HG03025 (cell line): ENCODE measurements around the gene DAB2.

Experiments
- ATAC-seq: cut with Tn5 transposase; IDR thresholded peaks from one replicate; pipeline ENCODE4 v1.9.1; 2021; ENCODE audit warnings: mild to moderate bottlenecking, moderate library complexity; ENCODE audit not compliant: unreplicated experiment, low FRiP score

Gene DAB2

GRCh38 chr5:39424736-39425637, at the start of gene DAB2:
DAB2 (minus strand) TSS chr5:39424980; CDS start chr5:39394320, 30,660 bp downstream.
- ATAC-seq: no peak

- ATAC-seq: no peak
These were observed 48.5 kb upstream of the DAB2 start for GRCh38 chr5:39473156-39473775.

GRCh38 chr5:39471836-39472508, 47.2 kb upstream of the DAB2 start:
- ATAC-seq: no peak

GRCh38 chr5:39470811-39471210, 46.0 kb upstream of the DAB2 start:
- no peak for ATAC-seq

- ATAC-seq: no peak
These were observed 45.1 kb upstream of the DAB2 start for GRCh38 chr5:39469777-39470415.

DNA sequence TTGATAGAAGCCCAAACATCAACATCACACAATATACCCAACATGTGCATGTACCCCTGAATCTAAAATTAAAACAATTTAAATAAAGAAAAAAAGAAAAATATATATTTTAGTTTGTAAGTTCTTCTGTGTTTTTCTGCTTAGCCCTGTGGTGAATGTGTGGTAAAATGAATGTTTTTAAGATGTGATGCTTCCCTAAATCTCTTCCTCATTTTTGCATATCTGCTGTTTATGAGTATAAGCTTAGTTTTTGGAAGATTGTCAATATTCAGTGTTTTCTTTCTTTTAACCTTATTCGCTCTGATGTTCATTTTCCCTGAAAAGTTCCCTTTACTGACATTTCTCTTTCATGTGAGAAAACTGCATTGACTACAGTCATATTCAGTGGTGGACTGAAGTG, 44.4 kb upstream of the DAB2 start:
- no peak for ATAC-seq

DNA sequence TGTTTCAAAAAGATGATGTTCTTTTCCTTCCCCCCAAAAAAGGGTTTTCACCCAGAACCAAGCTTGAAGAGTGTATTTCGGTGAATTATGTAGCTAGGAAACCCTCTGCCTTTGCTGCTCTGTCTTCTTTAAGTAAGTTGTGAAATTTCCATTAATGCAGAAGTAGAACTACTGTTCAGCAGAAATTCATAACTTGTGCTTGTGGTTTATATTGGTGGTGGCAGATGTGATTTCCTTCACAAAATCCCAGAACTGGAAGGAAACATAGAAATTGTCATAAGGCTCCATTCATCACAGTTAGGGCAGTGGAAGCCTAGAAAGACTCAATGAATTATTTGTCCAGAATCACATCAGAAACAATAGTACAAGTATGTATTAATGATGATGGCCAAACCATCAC, 42.1 kb upstream of the DAB2 start:
- ATAC-seq: no peak

GRCh38 chr5:39465843-39466242, 41.1 kb upstream of the DAB2 start:
- no peak for ATAC-seq

DNA sequence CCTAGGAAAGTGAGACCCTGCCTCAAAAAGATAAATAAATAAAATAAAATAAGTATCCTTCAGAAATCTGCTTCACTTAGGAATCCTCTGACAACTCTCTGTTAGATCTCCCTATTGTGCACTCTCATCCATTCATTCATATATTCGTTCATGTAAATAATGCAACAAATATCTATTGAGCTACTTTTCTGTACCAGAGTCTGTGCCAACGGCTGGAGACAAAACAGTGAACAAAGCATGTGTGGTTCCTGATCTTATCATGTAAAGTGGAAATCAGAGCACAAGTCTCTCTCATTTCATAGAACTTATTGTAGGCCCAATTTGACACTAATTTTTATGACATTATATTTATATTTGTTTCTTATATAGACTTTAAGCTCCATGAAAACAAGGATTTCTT, 40.3 kb upstream of the DAB2 start:
- ATAC-seq: no peak

DNA sequence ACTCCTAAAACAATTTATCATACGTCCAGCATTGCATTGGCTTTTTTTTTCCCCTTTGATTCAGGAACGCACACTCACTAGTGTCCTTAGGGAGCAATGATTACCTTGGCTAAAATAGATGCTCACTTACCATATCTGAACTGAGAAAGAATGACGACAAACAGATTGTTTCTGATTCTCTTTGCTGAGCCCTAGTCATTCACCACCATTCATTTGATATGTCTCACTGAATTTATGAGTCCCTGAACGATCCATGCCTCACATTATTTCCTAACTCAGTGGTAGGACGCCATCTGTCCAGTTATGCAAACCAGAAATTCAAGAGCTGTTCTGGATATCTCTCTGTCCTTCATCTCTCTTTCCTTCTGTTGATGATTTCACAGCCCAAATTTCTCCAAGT, 39.3 kb upstream of the DAB2 start:
- no peak for ATAC-seq

GRCh38 chr5:39462211-39462610, 37.4 kb upstream of the DAB2 start:
- no peak for ATAC-seq

DNA sequence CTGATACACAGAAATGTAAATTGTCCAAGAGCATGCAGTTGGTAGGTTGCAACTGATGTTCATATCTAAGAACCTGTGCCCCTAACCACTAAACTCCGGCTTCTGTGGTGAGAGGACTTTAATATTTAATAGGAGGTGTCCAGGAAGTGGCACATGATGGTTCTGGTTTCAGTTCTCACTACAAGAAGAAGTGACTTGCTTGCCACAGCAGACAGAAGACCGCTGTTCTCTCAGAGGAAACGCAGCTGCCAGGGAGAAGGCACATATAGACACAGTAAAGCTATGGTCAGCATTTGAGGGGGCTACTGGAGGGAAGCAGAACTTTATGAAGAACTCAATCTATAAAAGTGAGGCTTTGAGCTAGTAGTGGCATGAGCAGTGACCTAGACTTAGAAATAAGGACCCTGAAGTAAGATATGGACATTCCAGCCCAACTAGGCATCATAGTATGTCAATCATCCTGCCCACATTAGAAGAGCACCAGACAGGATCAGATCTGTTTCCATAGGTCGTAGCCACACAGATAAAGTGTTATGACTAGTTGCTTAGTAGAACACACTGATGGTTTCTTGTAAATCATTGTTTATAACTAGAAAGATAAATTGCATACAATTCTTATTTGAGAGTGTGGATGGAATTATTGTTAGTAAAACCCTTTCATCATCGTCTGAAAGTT, 36.4 kb upstream of the DAB2 start:
- ATAC-seq: peak; percentile 68

DNA sequence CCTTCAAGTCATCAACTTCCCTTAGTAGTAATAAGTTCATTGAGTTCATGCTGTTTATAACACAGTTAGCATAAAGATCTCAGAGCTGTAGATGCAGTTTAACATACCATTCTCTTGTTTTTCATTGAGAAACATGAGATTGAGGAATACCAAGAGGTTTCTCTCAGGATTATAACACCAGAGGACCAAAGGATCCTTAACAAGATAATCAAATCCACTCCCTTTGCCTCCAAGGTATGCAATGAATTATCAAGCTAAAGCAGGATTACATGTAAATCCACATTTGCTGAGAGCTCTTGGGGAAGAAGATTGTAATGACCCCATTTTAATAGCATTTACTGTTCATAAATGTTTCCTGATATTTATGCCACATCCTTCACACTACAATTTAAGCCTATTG, 35.1 kb upstream of the DAB2 start:
- ATAC-seq: no peak

DNA sequence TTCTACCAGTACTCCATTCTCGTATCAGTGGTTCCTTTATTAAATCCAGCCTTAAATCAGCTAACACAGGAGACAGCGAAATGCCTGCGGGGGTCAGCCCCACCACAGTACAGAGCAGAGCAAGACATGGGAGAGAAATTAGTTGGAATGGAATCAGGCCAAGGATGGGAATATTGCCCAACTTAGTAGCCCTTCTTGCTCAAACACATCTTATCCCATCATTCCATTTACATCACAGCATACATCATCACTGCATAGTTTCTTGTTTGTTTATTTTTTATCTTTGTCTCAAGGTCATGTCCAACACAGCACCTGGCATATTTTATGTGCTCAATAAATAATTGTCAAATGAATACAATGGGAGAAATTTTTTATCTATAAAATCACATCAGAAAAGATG, 34.3 kb upstream of the DAB2 start:
- ATAC-seq: no peak

- no peak for ATAC-seq
These were observed 30.9 kb upstream of the DAB2 start for GRCh38 chr5:39455645-39456044.

DNA sequence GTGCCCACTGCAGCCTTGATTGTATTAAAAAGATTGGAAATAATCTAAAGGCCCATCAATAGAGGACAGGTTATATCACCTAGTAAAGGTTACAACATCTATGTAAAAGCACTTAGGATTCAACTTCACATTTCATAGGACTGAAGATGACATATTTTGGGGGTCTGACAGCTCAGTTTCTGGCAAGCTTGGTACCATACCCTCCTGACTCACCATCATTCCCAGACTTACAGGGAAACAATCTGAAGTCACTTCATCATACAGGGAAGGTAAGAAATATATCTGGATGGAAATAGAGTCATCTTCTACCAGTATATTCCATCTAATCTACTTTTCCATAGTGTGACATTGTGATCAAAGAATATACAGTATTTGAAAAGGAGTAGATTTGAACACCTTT, 28.8 kb upstream of the DAB2 start:
- ATAC-seq: no peak

GRCh38 chr5:39452846-39453245, 28.1 kb upstream of the DAB2 start:
- ATAC-seq: no peak

- no peak for ATAC-seq
These were observed 26.6 kb upstream of the DAB2 start for GRCh38 chr5:39451276-39451941.

- no peak for ATAC-seq
These were observed 25.7 kb upstream of the DAB2 start for GRCh38 chr5:39450487-39450886.

GRCh38 chr5:39449591-39449990, 24.8 kb upstream of the DAB2 start:
- no peak for ATAC-seq
